GM12892 (cell line): ENCODE measurements around the gene BRS3.

Experiments
- POLR2A ChIP-seq: IDR thresholded peaks from 2 replicates; pipeline ENCODE4 v1.6.1; 2011; ENCODE audit warnings: low read depth, low read length, control low read depth
- POLR2AphosphoS5 ChIP-seq: IDR thresholded peaks from 2 replicates; pipeline ENCODE4 v1.6.1; 2011; ENCODE audit warnings: low read depth, low read length, control low read depth
- TAF1 ChIP-seq: IDR thresholded peaks from 2 replicates; pipeline ENCODE4 v1.6.1; 2011; ENCODE audit warnings: low read depth, mild to moderate bottlenecking, control low read depth, low read length, borderline replicate concordance

DNA sequence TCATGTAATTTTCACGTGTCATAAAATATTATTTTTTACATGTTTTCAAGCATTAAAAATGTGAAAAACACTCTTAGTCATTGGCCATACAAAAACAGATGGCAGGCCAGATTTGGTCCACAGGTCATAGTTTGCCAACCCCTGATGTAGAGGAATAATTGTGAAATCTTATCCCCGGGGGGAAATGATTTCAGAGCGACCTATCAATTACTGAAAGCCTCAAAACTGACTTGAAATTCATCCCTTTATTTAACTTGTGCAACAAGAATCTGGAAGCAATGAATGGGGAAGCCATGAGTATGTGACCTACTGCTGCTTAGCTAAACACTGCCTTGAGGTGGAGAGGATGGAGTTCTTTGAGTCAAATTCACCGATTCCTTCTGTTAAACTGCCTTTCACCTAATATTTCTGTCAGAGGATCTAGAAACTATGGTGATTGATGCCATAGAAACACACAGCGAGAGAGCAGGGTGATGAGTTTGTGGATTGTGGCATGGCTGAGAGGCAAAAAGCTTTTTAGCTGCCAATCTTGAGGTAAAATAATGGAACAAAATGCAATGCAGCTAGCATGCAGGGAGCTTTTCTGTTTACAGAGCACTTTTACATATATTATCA is 30.3 kb upstream of the BRS3 start:
- TF ChIP-seq POLR2AphosphoS5 (no peak), POLR2A (no peak), TAF1 (no peak)
